Osteoblast (primary cell): ENCODE results near the gene STAC2. TPM values are rescaled to one million over a fixed set of nuclear protein-coding genes. Genes with fewer than 3 reads are reported as not detected.
A peak's percentile ranks its signal among the peaks of the same experiment; 100 is the strongest.
"Not testable (repeated sequence)": the region's sequence is repeated elsewhere in the genome, so short reads cannot be mapped to it uniquely, and the experiment has no call there.

Source experiments
- DNase-seq: peaks from one replicate; pipeline ENCODE4 v3.0.0; 2011; ENCODE audit warnings: low spot score, mixed read lengths; ENCODE audit not compliant: insufficient read length; ENCODE audit errors: missing footprints
- H2AFZ ChIP-seq: 2 replicates; pipeline ENCODE4 v1.6.0; 2011; ENCODE audit warnings: mild to moderate bottlenecking, low read length
- H3K27ac ChIP-seq: 2 replicates; pipeline ENCODE4 v1.5.1; 2011; ENCODE audit warnings: mild to moderate bottlenecking, low read depth, low read length, moderate library complexity
- H3K27me3 ChIP-seq: 2 replicates; pipeline ENCODE4 v1.6.0; 2012; ENCODE audit warnings: mild to moderate bottlenecking, control low read depth, inconsistent platforms, low read length, moderate library complexity; ENCODE audit not compliant: insufficient read depth
- H3K36me3 ChIP-seq: 2 replicates; pipeline ENCODE4 v1.5.1; 2011; ENCODE audit warnings: mild to moderate bottlenecking, low read length, control low read depth, moderate library complexity; ENCODE audit not compliant: insufficient read depth
- H3K4me1 ChIP-seq: 2 replicates; pipeline ENCODE4 v1.5.1; 2011; ENCODE audit warnings: mild to moderate bottlenecking, low read length, control low read depth, moderate library complexity; ENCODE audit not compliant: insufficient read depth
- H3K4me2 ChIP-seq: 2 replicates; pipeline ENCODE4 v1.6.0; 2011; ENCODE audit warnings: mild to moderate bottlenecking, low read length; ENCODE audit not compliant: insufficient read depth
- H3K4me3 ChIP-seq: fragments of 200-600 bp; sonication (generic); 3 replicates; pipeline ENCODE4 v1.5.1; 2012; ENCODE audit warnings: mild to moderate bottlenecking, low read length, inconsistent platforms; ENCODE audit not compliant: insufficient read depth
- H3K79me2 ChIP-seq: 2 replicates; pipeline ENCODE4 v1.6.0; 2012; ENCODE audit warnings: mild to moderate bottlenecking, low read length, control low read depth, inconsistent platforms; ENCODE audit not compliant: insufficient read depth
- H3K9me3 ChIP-seq: 2 replicates; pipeline ENCODE4 v1.5.1; 2011; ENCODE audit warnings: low read depth, low read length, control low read depth
- H4K20me1 ChIP-seq: 2 replicates; pipeline ENCODE4 v1.6.0; 2012; ENCODE audit warnings: mild to moderate bottlenecking, low read length, control low read depth; ENCODE audit not compliant: insufficient read depth
- CTCF ChIP-seq: IDR thresholded peaks from 2 replicates; pipeline ENCODE4 v1.5.1; 2011; ENCODE audit warnings: mild to moderate bottlenecking, low read depth, low read length, moderate library complexity; ENCODE audit errors: extremely low read depth
- total RNA-seq: library from RNA; depleted of rRNA; stranded (reverse); fragments of >200 nt; gene quantifications from 2 replicates; pipeline ENCODE4 v1.2.3, GENCODE V29; 2012

Gene STAC2
- total RNA-seq, 1 donor, result not detected

DNA sequence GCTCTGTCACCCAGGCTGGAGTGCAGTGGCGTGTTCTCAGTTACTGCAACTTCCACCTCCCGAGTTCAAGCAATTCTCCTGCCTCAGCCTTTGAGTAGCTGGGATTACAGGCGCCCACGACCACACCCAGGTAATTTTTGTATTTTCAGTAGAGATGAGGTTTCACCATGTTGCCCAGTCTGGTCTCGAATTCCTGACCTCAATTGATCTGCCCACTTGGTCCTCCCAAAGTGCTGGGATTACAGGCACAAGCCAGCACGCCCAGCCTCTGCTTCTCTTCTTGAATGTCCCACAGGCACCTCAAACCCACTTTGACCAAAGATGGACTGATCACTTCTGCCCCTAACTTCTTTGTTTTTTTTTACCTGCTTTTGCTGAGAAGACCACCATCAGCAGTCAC, 55.2 kb downstream of the STAC2 start:
- Histone ChIP-seq H3K27me3 (peaks cover 17% of the 10 kb centered on the region), H4K20me1 (peaks cover 6% of the 10 kb centered on the region), H3K36me3 (peaks cover 4% of the 10 kb centered on the region), H3K4me1 (no peaks in the 10 kb centered on the region), H3K27ac (no peak overlapping the region), H2AFZ (no peak overlapping the region), H3K9me3 (no peaks in the 10 kb centered on the region), H3K79me2 (no peaks in the 10 kb centered on the region), H3K4me2 (no peak overlapping the region), H3K4me3 (no peak overlapping the region)
- no peak for TF ChIP-seq CTCF
- DNase-seq, result no peak

DNA sequence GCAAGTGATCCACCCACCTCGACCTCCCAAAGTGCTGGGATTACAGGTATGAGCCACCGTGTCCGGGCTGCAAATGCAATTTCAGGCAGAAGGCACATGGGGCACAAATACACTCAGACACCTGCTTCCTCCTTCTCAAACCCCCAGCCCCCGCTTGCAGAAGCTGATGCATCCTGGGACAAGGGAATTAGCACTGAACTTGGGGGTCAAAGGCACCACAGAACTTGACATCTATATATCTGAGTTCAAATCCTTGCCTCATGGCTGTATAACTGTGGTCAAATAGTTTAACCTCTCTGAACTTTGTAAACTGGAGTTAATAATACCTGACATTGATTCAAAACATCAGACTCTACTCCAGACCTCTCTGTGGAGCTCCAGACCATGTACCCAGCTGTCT, 55.6 kb downstream of the STAC2 start:
- Histone ChIP-seq H3K27me3 (peaks cover 21% of the 10 kb centered on the region), H4K20me1 (peaks cover 4% of the 10 kb centered on the region), H3K4me3 (no peak overlapping the region), H3K4me2 (no peak overlapping the region), H2AFZ (no peak overlapping the region), H3K9me3 (no peaks in the 10 kb centered on the region), H3K4me1 (no peaks in the 10 kb centered on the region), H3K36me3 (peaks cover under 1% of the 10 kb centered on the region), H3K79me2 (no peaks in the 10 kb centered on the region), H3K27ac (no peak overlapping the region)
- no peak for TF ChIP-seq CTCF
- DNase-seq, result peak; percentile 15

- peak; percentile 76 for DNase-seq
- H3K4me3 ChIP-seq, result no peak overlapping the region
- no peak overlapping the region for H3K27ac ChIP-seq
- H3K79me2 ChIP-seq, result no peaks in the 10 kb centered on the region
- H3K4me2 ChIP-seq, result no peak overlapping the region
- no peaks in the 10 kb centered on the region for H3K9me3 ChIP-seq
- TF ChIP-seq CTCF, result no peak
- H4K20me1 ChIP-seq, result peaks cover 4% of the 10 kb centered on the region
- peaks cover 24% of the 10 kb centered on the region for H3K27me3 ChIP-seq
- H3K4me1 ChIP-seq, result peaks cover under 1% of the 10 kb centered on the region
- H3K36me3 ChIP-seq, result no peaks in the 10 kb centered on the region
- H2AFZ ChIP-seq, result no peak overlapping the region
Observed at GRCh38 chr17:39169518-39169917, 56.2 kb downstream of the STAC2 start.

DNA sequence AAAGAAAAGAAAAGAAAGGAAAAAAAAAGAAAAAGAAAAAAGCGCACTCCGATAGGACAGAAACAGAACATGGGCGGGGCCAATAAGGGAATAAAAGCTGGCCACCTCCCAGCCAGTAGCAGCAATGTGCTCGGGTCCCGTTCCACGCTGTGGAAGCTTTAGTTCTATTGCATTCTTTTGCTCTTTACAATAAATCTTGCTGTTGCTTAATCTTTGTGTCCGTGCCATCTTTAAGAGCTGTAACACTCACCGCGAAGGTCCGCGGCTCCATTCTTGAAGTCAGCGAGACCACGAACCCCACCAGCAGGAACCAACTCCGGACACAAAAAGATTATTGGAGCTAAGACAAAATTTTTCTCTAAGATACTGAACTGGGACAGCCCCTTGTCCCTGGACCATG, 56.6 kb downstream of the STAC2 start:
- no peak for DNase-seq
- TF ChIP-seq CTCF, result no peak
- H3K9me3 ChIP-seq, result no peaks in the 10 kb centered on the region
- H3K27ac ChIP-seq, result no peak overlapping the region
- peaks cover 3% of the 10 kb centered on the region for H4K20me1 ChIP-seq
- no peak overlapping the region for H3K4me2 ChIP-seq
- H3K79me2 ChIP-seq, result no peaks in the 10 kb centered on the region
- no peaks in the 10 kb centered on the region for H3K36me3 ChIP-seq
- H2AFZ ChIP-seq, result no peak overlapping the region
- no peak overlapping the region for H3K4me3 ChIP-seq
- H3K4me1 ChIP-seq, result peaks cover 3% of the 10 kb centered on the region
- H3K27me3 ChIP-seq, result peaks cover 24% of the 10 kb centered on the region

DNA sequence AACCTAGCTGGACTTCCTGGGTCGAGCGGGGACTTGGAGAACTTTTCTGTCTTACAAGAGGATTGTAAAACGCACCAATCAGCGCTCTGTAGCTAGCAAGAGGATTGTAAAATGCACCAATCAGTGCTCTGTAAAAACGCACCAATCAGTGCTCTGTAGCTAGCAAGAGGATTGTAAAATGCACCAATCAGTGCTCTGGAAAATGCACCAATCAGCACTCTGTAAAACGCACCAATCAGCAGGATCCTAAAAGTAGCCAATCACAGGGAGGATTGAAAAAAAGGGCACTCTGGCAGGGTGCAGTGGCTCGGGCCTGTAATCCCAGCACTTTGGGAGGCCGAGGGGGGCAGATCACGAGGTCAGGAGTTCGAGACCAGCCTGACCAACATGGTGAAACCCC, 57.2 kb downstream of the STAC2 start:
- H2AFZ ChIP-seq, H3K4me1 ChIP-seq, H3K79me2 ChIP-seq, H3K9me3 ChIP-seq, H3K4me3 ChIP-seq, DNase-seq, H3K27ac ChIP-seq, H3K4me2 ChIP-seq, H3K36me3 ChIP-seq, H4K20me1 ChIP-seq: not testable (repeated sequence)
- H3K27me3 ChIP-seq, result peaks cover 24% of the 10 kb centered on the region
